NCI-H2196 treated with DMSO at 0.1 percent for 48 hours (cell line): ENCODE data around the gene PRDM15.

Experiments used
- DNase-seq: peaks from one replicate; lab custom pipeline; 2025; ENCODE audit not compliant: unreplicated experiment; lab: John Stamatoyannopoulos, UW

The PRDM15 gene

GRCh38 chr21:41766883-41767605, 112.1 kb downstream of the PRDM15 start, which contains the start of gene RIPK4:
RIPK4 (minus strand) TSS chr21:41767052; CDS start chr21:41767041, 11 bp downstream.
- DNase-seq, result peak; percentile 73

- no peak for DNase-seq
Measured at GRCh38 chr21:41765973-41766882, 112.9 kb downstream of the PRDM15 start.

GRCh38 chr21:41765420-41765821, 113.7 kb downstream of the PRDM15 start:
- no peak for DNase-seq

GRCh38 chr21:41764558-41765419, 114.4 kb downstream of the PRDM15 start:
- no peak for DNase-seq

- no peak for DNase-seq
Measured at GRCh38 chr21:41763996-41764395, 115.1 kb downstream of the PRDM15 start.

GRCh38 chr21:41763398-41763931, 115.7 kb downstream of the PRDM15 start:
- no peak for DNase-seq

GRCh38 chr21:41762753-41763152, 116.4 kb downstream of the PRDM15 start:
- DNase-seq, result no peak

GRCh38 chr21:41761934-41762635, 117.1 kb downstream of the PRDM15 start:
- no peak for DNase-seq

- no peak for DNase-seq
Measured at GRCh38 chr21:41761211-41761933, 117.8 kb downstream of the PRDM15 start.

GRCh38 chr21:41760411-41760810, 118.7 kb downstream of the PRDM15 start:
- DNase-seq, result no peak

GRCh38 chr21:41759926-41760325, 119.2 kb downstream of the PRDM15 start:
- no peak for DNase-seq

GRCh38 chr21:41759214-41759840, 119.8 kb downstream of the PRDM15 start:
- no peak for DNase-seq

- no peak for DNase-seq
Measured at GRCh38 chr21:41758550-41758949, 120.6 kb downstream of the PRDM15 start.

GRCh38 chr21:41755934-41756773, 123.0 kb downstream of the PRDM15 start:
- no peak for DNase-seq

GRCh38 chr21:41755258-41755933, 123.7 kb downstream of the PRDM15 start:
- no peak for DNase-seq

GRCh38 chr21:41754479-41754891, 124.7 kb downstream of the PRDM15 start:
- DNase-seq, result no peak

GRCh38 chr21:41753006-41753898, 125.9 kb downstream of the PRDM15 start:
- no peak for DNase-seq
